Measurements from ENCODE around the gene AZGP1. TPM values are rescaled to one million over a fixed set of nuclear protein-coding genes. Genes with fewer than 3 reads are reported as not detected.
A peak's percentile ranks its signal among the peaks of the same experiment; 100 is the strongest.
"Not testable (repeated sequence)": the region's sequence is repeated elsewhere in the genome, so short reads cannot be mapped to it uniquely, and the experiment has no call there.

The AZGP1 gene
- total and polyA plus RNA-seq, 7 donors, result 0.66 to 17.1 (median 4.7) TPM

DNA sequence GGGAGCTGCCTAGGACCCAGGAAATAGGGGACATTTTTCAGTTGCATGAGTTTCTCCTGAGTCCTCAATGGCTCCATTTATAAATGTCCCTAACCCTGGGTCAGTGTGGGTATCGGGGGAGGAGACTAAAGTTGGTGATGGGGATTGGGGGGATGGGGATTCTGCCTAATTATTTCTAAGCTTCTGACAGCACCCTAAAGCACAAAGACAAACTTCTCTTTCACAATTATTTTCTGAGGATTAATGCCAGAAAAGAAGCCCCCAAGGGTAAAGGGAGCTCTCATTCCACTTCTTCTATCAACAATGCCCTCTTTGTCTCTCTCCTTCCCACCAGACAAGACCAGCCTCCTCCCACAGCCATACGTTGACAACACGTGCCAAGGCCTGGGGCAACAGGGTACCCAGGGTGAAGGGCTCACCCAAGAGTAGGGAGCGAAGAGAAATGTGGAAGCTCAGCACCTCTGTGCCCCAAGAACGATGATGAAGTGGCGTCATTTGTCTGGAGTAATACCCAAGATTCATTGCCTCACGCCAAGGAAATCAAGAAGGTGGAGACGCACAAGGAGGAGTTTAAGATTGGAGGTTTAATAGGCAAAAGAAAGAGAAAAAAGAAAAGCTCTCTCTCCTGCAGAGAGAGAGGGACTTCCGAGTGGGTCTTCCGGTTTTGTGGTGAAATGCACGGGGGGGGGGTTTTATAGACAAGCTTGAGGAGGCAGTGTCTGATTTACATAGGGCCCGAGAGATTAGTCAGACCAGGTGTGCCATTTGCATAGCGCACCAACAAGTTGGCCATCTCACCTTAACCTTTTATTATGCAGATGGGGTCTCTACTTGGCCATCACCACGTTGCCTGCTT is 32.0 kb downstream of the AZGP1 start:
- peaks cover 0 to 1% (median 0%) of the 10 kb centered on the region in 4 donors for H3K9me3 ChIP-seq
- intact Hi-C loops (cut with DNase I), result no loop called here
- no peak overlapping the region for H3K27ac ChIP-seq
- no peak overlapping the region for H3K4me3 ChIP-seq
- H3K4me1 ChIP-seq, result no peaks in the 10 kb centered on the region
- H3K36me3 ChIP-seq, result no peaks in the 10 kb centered on the region
- DNase-seq, result no peak
- H3K27me3 ChIP-seq, result peaks cover 0 to 5% (median 0%) of the 10 kb centered on the region in 3 donors
- WGBS, 2 donors, result 45 to 58% methylated on average over 14 of the region's 14 CpGs
- TF ChIP-seq, protein P1, sequence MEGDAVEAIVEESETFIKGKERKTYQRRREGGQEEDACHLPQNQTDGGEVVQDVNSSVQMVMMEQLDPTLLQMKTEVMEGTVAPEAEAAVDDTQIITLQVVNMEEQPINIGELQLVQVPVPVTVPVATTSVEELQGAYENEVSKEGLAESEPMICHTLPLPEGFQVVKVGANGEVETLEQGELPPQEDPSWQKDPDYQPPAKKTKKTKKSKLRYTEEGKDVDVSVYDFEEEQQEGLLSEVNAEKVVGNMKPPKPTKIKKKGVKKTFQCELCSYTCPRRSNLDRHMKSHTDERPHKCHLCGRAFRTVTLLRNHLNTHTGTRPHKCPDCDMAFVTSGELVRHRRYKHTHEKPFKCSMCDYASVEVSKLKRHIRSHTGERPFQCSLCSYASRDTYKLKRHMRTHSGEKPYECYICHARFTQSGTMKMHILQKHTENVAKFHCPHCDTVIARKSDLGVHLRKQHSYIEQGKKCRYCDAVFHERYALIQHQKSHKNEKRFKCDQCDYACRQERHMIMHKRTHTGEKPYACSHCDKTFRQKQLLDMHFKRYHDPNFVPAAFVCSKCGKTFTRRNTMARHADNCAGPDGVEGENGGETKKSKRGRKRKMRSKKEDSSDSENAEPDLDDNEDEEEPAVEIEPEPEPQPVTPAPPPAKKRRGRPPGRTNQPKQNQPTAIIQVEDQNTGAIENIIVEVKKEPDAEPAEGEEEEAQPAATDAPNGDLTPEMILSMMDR (IDR thresholded peaks at IDR 0.05), result no peak
- TF ChIP-seq POLR2A (IDR thresholded peaks at IDR 0.05), result no peak
- TF ChIP-seq EP300 (IDR thresholded peaks at IDR 0.05), result no peak

DNA sequence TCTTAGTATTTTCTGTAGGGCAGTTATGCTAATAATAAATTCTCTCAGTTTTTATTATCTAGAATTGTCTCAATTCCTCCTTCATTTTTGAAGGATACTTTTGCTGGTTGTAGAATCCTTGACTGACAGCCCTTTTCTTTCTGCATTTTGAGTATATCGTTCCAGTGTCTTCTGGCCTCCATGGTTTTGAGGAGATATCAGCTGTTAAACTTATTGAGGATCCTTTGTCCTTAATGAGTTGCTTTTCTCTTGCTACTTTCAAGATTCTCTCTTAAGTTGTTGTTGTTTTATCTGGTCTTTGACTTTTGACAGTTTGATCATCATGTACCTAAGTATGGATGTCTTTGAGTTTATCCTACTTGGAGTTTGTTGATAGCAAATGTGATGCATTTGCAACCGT is 37.5 kb downstream of the AZGP1 start:
- Histone ChIP-seq H3K4me1 (no peaks in the 10 kb centered on the region), H3K4me3 (no peak overlapping the region), H3K36me3 (no peaks in the 10 kb centered on the region), H3K27me3 (peaks cover 0 to 5% (median 0%) of the 10 kb centered on the region in 3 donors), H3K27ac (no peak overlapping the region), H3K9me3 (peaks cover 0 to 6% (median 2%) of the 10 kb centered on the region in 4 donors)
- intact Hi-C loops (cut with DNase I), result no loop called here
- no peak for DNase-seq
- 64 to 95% methylated on average over 2 of the region's 2 CpGs for WGBS, 2 donors
- TF ChIP-seq POLR2A (IDR thresholded peaks at IDR 0.05) (no peak), POLR2AphosphoS5 (IDR thresholded peaks at IDR 0.05) (no peak), EP300 (IDR thresholded peaks at IDR 0.05) (no peak)
- TF ChIP-seq, protein P1 (IDR thresholded peaks at IDR 0.05), result no peak

DNA sequence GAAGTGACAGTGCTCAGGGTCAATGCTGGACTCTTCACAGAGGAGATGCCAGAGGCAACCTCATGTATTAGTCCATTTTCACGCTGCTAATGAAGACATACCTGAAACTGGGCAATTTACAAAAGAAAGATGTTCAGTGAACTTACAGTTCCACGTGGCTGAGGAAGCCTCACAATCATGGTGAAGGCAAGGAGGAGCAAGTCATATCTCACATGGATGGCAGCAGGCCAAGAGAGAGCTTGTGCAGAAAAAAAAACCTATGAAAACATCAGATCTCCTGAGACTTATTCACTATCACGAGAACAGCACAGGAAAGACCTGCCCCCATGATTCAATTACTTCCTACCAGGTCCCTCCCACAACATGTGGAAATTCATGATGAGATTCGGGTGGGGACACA is 40.8 kb downstream of the AZGP1 start:
- intact Hi-C loops (cut with DNase I); H3K27me3 ChIP-seq; H3K4me1 ChIP-seq; H3K36me3 ChIP-seq; H3K27ac ChIP-seq; H3K4me3 ChIP-seq; DNase-seq; H3K9me3 ChIP-seq: not testable (repeated sequence)
- 47 to 54% methylated on average over 4 of the region's 4 CpGs for WGBS, 2 donors

DNA sequence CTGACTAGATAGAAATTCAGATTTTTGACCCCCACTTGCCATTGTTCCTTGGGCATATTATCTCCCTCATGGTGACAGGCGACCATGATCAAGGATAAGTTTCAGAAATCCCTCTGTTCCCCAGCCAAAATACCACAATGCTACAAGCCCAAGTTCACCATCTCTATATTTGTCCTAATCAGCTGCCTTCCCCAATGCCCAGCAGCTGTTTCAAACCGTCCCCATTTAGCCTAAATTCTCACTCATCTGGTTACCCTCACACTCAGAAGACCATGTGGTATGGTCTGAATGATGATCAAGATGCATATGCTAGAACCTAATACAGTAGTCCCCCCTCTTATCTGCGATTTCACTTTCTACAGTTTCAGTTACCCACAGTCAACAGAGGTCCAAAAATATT is 45.5 kb downstream of the AZGP1 start:
- Histone ChIP-seq H3K4me1 (peaks cover 0 to 13% (median 0%) of the 10 kb centered on the region in 4 donors), H3K36me3 (no peaks in the 10 kb centered on the region), H3K27me3 (no peaks in the 10 kb centered on the region), H3K27ac (no peak overlapping the region), H3K9me3 (no peaks in the 10 kb centered on the region), H3K4me3 (no peak overlapping the region)
- no peak for DNase-seq
- intact Hi-C loops (cut with DNase I), result no loop called here
- TF ChIP-seq POLR2A (IDR thresholded peaks at IDR 0.05) (no peak), EP300 (IDR thresholded peaks at IDR 0.05) (no peak), POLR2AphosphoS5 (IDR thresholded peaks at IDR 0.05) (no peak)
- 85 to 86% methylated on average over 3 of the region's 3 CpGs for WGBS, 2 donors

DNA sequence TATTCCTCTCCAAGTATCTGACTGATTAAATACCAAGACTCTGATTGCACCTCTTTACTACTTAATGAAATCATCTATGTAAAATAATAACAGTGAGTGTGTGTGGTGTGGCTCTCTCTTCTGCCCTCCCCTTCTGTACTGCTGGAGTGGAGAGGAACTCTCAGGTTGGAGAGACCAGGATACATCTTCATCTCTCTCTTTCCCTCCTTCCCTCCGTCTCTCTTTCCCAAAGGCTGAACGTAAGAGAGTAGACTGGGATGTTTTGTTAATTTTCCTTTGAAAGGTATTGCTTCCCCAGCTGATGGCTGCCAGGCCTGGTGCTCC is 46.1 kb downstream of the AZGP1 start:
- 21 to 22% methylated on average over 2 of the region's 2 CpGs for WGBS, 2 donors
- DNase-seq, result no peak
- peak overlapping the region in 1 of 4 donors; percentile 24 for H3K4me3 ChIP-seq

More for the DNA sequence above, 46.1 kb downstream of the AZGP1 start:
- Histone ChIP-seq H3K27ac (no peak overlapping the region), H3K9me3 (no peaks in the 10 kb centered on the region), H3K36me3 (no peaks in the 10 kb centered on the region), H3K4me1 (peaks cover 0 to 13% (median 0%) of the 10 kb centered on the region in 4 donors), H3K27me3 (no peaks in the 10 kb centered on the region)
- TF ChIP-seq EP300 (IDR thresholded peaks at IDR 0.05), result no peak
- TF ChIP-seq, protein P1 (IDR thresholded peaks at IDR 0.05), result no peak
- no peak for TF ChIP-seq POLR2A (IDR thresholded peaks at IDR 0.05)
- TF ChIP-seq POLR2AphosphoS5 (IDR thresholded peaks at IDR 0.05), result no peak
- intact Hi-C loops (cut with DNase I), result no loop called here
